Astrocyte of the cerebellum (primary cell): ENCODE results near the gene RHEB.

Experiments used
- DNase-seq: peaks from one replicate; pipeline ENCODE4 v3.0.0-alpha.2; 2011; ENCODE audit warnings: low read depth
- H3K4me3 ChIP-seq: 2 replicates; pipeline ENCODE4 v1.5.1; 2011; ENCODE audit warnings: mild to moderate bottlenecking, low read depth, low read length, moderate library complexity
- CTCF ChIP-seq: IDR thresholded peaks from 2 replicates; pipeline ENCODE4 v1.5.1; 2012; ENCODE audit warnings: low read length, low read depth, moderate library complexity, mild to moderate bottlenecking; ENCODE audit errors: missing control alignments
- in situ Hi-C: cut with HindIII; loops from 2 replicates; pipeline ENCODE4 v1.10.0; 2017; ENCODE audit warnings: low sequenced_read_pairs

RHEB gene

DNA sequence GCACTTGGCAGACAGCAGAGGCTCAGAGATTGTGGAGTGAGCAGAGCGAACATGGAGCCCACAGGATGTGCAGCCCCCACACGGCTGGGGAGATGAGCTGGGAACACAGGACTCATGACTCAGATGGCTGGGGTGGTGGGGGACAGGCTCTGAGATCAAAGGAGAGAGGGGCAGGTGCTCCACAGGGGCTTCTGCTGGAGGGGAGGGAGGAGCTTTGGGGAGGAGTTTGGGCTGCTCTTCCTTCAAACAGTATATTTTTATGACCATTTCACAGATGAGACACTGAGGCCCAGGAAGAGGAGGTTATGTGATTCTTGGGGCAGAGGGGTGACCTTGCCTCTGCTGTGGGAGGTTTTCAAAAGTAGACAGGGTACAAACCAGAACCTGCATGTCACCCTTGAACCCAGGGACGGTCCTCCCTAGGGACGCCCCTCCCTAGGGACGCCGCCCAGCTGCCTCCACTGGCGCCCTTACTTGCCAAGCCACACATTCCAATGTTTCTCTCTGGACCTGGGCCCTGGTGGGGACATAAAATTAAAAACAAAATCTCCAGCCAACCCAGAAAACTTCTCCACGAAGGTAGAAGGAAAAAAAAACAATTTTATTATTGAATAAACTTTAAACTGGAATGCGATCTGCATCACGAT lies 78.8 kb downstream of the RHEB start:
- in situ Hi-C loops = no loop called here

GRCh38 chr7:151439855-151440798 lies 79.6 kb downstream of the RHEB start, which contains the start of gene CRYGN:
CRYGN (minus strand) TSS chr7:151440141; CDS start chr7:151439917, 224 bp downstream.
- no peak for DNase-seq
- TF ChIP-seq CTCF = no peak
- in situ Hi-C loops = no loop called here
- peak within 1 kb of the TSS; percentile 26 for H3K4me3 ChIP-seq

More for the DNA sequence above, 78.8 kb downstream of the RHEB start:
- DNase-seq = no peak
- no peak for TF ChIP-seq CTCF
- no peak overlapping the region for H3K4me3 ChIP-seq

GRCh38 chr7:151438864-151439601 lies 80.7 kb downstream of the RHEB start:
- H3K4me3 ChIP-seq = no peak overlapping the region
- no peak for DNase-seq
- in situ Hi-C loops = no loop called here
- TF ChIP-seq CTCF = no peak

- DNase-seq = no peak
- no peak for TF ChIP-seq CTCF
- in situ Hi-C loops = no loop called here
- no peak overlapping the region for H3K4me3 ChIP-seq
These were observed 81.7 kb downstream of the RHEB start for GRCh38 chr7:151437866-151438516.

DNA sequence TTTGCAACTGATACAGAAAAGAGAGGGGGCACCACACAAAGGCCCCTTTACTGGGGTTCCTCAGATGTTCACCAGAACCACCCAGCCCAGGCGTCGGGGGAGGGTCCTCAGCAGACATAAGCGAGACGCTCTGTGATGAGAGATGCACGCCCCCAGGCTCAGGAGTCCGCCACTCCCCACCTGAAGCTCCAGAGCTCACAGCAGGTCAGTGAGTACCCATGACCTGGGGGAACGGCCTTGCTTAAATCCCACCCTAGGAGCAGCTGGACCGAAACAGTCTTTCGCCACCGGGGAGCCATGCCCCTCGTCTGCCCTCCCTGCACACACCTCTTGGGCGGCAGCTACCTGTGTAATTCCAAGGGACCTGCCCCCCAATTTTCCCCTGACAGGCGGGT lies 82.5 kb downstream of the RHEB start:
- TF ChIP-seq CTCF = no peak
- in situ Hi-C loops = no loop called here
- no peak overlapping the region for H3K4me3 ChIP-seq
- DNase-seq = no peak
